Measurements from ENCODE around the gene LTBP1.

Gene LTBP1

GRCh38 chr2:33256162-33256755 lies 309.5 kb downstream of the LTBP1 start:
- no peak overlapping the region for H3K4me3 Mint-ChIP-seq
- H3K9me3 Mint-ChIP-seq: no peaks in the 10 kb centered on the region
- peaks cover 10% of the 10 kb centered on the region for H3K27me3 Mint-ChIP-seq (ENCODE audit: low read depth)
- DNase-seq (ENCODE audit: low spot score): no peak
- H3K27ac Mint-ChIP-seq: no peak overlapping the region
- no peaks in the 10 kb centered on the region for H3K36me3 Mint-ChIP-seq (ENCODE audit: low read depth)
- H3K4me1 Mint-ChIP-seq (ENCODE audit: low read depth): no peaks in the 10 kb centered on the region

GRCh38 chr2:33258387-33258786 lies 311.6 kb downstream of the LTBP1 start:
- Mint-ChIP-seq H3K36me3 (ENCODE audit: low read depth) (no peaks in the 10 kb centered on the region), H3K27me3 (ENCODE audit: low read depth) (peaks cover 15% of the 10 kb centered on the region), H3K4me1 (ENCODE audit: low read depth) (no peaks in the 10 kb centered on the region)

GRCh38 chr2:33262097-33262496 lies 315.3 kb downstream of the LTBP1 start:
- H3K9me3 Mint-ChIP-seq: no peaks in the 10 kb centered on the region
- H3K36me3 Mint-ChIP-seq (ENCODE audit: low read depth): no peaks in the 10 kb centered on the region
- no peaks in the 10 kb centered on the region for H3K4me1 Mint-ChIP-seq (ENCODE audit: low read depth)
- DNase-seq (ENCODE audit: low spot score): no peak
- peaks cover 15% of the 10 kb centered on the region for H3K27me3 Mint-ChIP-seq (ENCODE audit: low read depth)
- H3K27ac Mint-ChIP-seq: no peak overlapping the region
- H3K4me3 Mint-ChIP-seq: no peak overlapping the region

More at GRCh38 chr2:33258387-33258786, 311.6 kb downstream of the LTBP1 start:
- no peak for DNase-seq (ENCODE audit: low spot score)
- Mint-ChIP-seq H3K27ac (no peak overlapping the region), H3K9me3 (no peaks in the 10 kb centered on the region), H3K4me3 (no peak overlapping the region)

- Mint-ChIP-seq H3K36me3 (ENCODE audit: low read depth) (no peaks in the 10 kb centered on the region), H3K9me3 (no peaks in the 10 kb centered on the region), H3K4me1 (ENCODE audit: low read depth) (no peaks in the 10 kb centered on the region)
Measured at GRCh38 chr2:33264766-33265165, 318.0 kb downstream of the LTBP1 start.

GRCh38 chr2:33265584-33266338 lies 319.0 kb downstream of the LTBP1 start:
- Mint-ChIP-seq H3K27me3 (ENCODE audit: low read depth) (peaks cover 18% of the 10 kb centered on the region), H3K27ac (no peak overlapping the region), H3K9me3 (no peaks in the 10 kb centered on the region), H3K4me1 (ENCODE audit: low read depth) (no peaks in the 10 kb centered on the region), H3K36me3 (ENCODE audit: low read depth) (no peaks in the 10 kb centered on the region), H3K4me3 (no peak overlapping the region)
- DNase-seq (ENCODE audit: low spot score): no peak

More at GRCh38 chr2:33264766-33265165, 318.0 kb downstream of the LTBP1 start:
- Mint-ChIP-seq H3K27ac (no peak overlapping the region), H3K27me3 (ENCODE audit: low read depth) (peaks cover 16% of the 10 kb centered on the region), H3K4me3 (no peak overlapping the region)
- no peak for DNase-seq (ENCODE audit: low spot score)

GRCh38 chr2:33266467-33266866 lies 319.7 kb downstream of the LTBP1 start:
- Mint-ChIP-seq H3K27me3 (ENCODE audit: low read depth) (peaks cover 13% of the 10 kb centered on the region), H3K9me3 (no peaks in the 10 kb centered on the region), H3K36me3 (ENCODE audit: low read depth) (no peaks in the 10 kb centered on the region), H3K27ac (no peak overlapping the region), H3K4me1 (ENCODE audit: low read depth) (no peaks in the 10 kb centered on the region), H3K4me3 (no peak overlapping the region)
- no peak for DNase-seq (ENCODE audit: low spot score)

- DNase-seq (ENCODE audit: low spot score): no peak
- Mint-ChIP-seq H3K4me1 (ENCODE audit: low read depth) (peaks cover 3% of the 10 kb centered on the region), H3K27ac (no peak overlapping the region), H3K9me3 (no peaks in the 10 kb centered on the region), H3K36me3 (ENCODE audit: low read depth) (no peaks in the 10 kb centered on the region), H3K27me3 (ENCODE audit: low read depth) (peaks cover 11% of the 10 kb centered on the region), H3K4me3 (no peak overlapping the region)
Measured at GRCh38 chr2:33267043-33267442, 320.3 kb downstream of the LTBP1 start.

- H3K27ac Mint-ChIP-seq: no peak overlapping the region
- peaks cover 13% of the 10 kb centered on the region for H3K27me3 Mint-ChIP-seq (ENCODE audit: low read depth)
- no peaks in the 10 kb centered on the region for H3K9me3 Mint-ChIP-seq
Measured at GRCh38 chr2:33267756-33268155, 321.0 kb downstream of the LTBP1 start.

GRCh38 chr2:33268246-33268831 lies 321.6 kb downstream of the LTBP1 start:
- H3K27me3 Mint-ChIP-seq (ENCODE audit: low read depth): peaks cover 16% of the 10 kb centered on the region
- H3K36me3 Mint-ChIP-seq (ENCODE audit: low read depth): no peaks in the 10 kb centered on the region
- no peak overlapping the region for H3K4me3 Mint-ChIP-seq
- no peak overlapping the region for H3K27ac Mint-ChIP-seq
- DNase-seq (ENCODE audit: low spot score): no peak
- no peaks in the 10 kb centered on the region for H3K9me3 Mint-ChIP-seq
- peaks cover 8% of the 10 kb centered on the region for H3K4me1 Mint-ChIP-seq (ENCODE audit: low read depth)

More at GRCh38 chr2:33267756-33268155, 321.0 kb downstream of the LTBP1 start:
- Mint-ChIP-seq H3K4me3 (no peak overlapping the region), H3K4me1 (ENCODE audit: low read depth) (peaks cover 5% of the 10 kb centered on the region), H3K36me3 (ENCODE audit: low read depth) (no peaks in the 10 kb centered on the region)
- no peak for DNase-seq (ENCODE audit: low spot score)

- Mint-ChIP-seq H3K27ac (no peak overlapping the region), H3K4me1 (ENCODE audit: low read depth) (peaks cover 8% of the 10 kb centered on the region), H3K36me3 (ENCODE audit: low read depth) (no peaks in the 10 kb centered on the region), H3K4me3 (no peak overlapping the region), H3K9me3 (no peaks in the 10 kb centered on the region), H3K27me3 (ENCODE audit: low read depth) (peaks cover 31% of the 10 kb centered on the region)
- DNase-seq (ENCODE audit: low spot score): peak; percentile 23
Measured at GRCh38 chr2:33272001-33272400, 325.2 kb downstream of the LTBP1 start.

- H3K27ac Mint-ChIP-seq: no peak overlapping the region
- H3K36me3 Mint-ChIP-seq (ENCODE audit: low read depth): no peaks in the 10 kb centered on the region
- H3K9me3 Mint-ChIP-seq: no peaks in the 10 kb centered on the region
- peaks cover 37% of the 10 kb centered on the region for H3K27me3 Mint-ChIP-seq (ENCODE audit: low read depth)
- DNase-seq (ENCODE audit: low spot score): no peak
- peaks cover 8% of the 10 kb centered on the region for H3K4me1 Mint-ChIP-seq (ENCODE audit: low read depth)
- H3K4me3 Mint-ChIP-seq: no peak overlapping the region
Measured at GRCh38 chr2:33273479-33273878, 326.7 kb downstream of the LTBP1 start.

- Mint-ChIP-seq H3K27me3 (ENCODE audit: low read depth) (peaks cover 38% of the 10 kb centered on the region), H3K9me3 (no peaks in the 10 kb centered on the region), H3K4me3 (no peak overlapping the region), H3K27ac (no peak overlapping the region), H3K36me3 (ENCODE audit: low read depth) (no peaks in the 10 kb centered on the region), H3K4me1 (ENCODE audit: low read depth) (peaks cover 8% of the 10 kb centered on the region)
- no peak for DNase-seq (ENCODE audit: low spot score)
Measured at GRCh38 chr2:33274524-33274923, 327.8 kb downstream of the LTBP1 start.

GRCh38 chr2:33275689-33276444 lies 329.1 kb downstream of the LTBP1 start:
- no peaks in the 10 kb centered on the region for H3K36me3 Mint-ChIP-seq (ENCODE audit: low read depth)
- H3K4me3 Mint-ChIP-seq: no peak overlapping the region
- peaks cover 8% of the 10 kb centered on the region for H3K4me1 Mint-ChIP-seq (ENCODE audit: low read depth)
- H3K27ac Mint-ChIP-seq: no peak overlapping the region
- DNase-seq (ENCODE audit: low spot score): no peak
- H3K9me3 Mint-ChIP-seq: no peaks in the 10 kb centered on the region
- peaks cover 38% of the 10 kb centered on the region for H3K27me3 Mint-ChIP-seq (ENCODE audit: low read depth)

- peaks cover 38% of the 10 kb centered on the region for H3K27me3 Mint-ChIP-seq (ENCODE audit: low read depth)
- no peaks in the 10 kb centered on the region for H3K9me3 Mint-ChIP-seq
- H3K27ac Mint-ChIP-seq: no peak overlapping the region
- DNase-seq (ENCODE audit: low spot score): no peak
- no peaks in the 10 kb centered on the region for H3K36me3 Mint-ChIP-seq (ENCODE audit: low read depth)
- H3K4me1 Mint-ChIP-seq (ENCODE audit: low read depth): peaks cover 5% of the 10 kb centered on the region
- H3K4me3 Mint-ChIP-seq: no peak overlapping the region
Measured at GRCh38 chr2:33277002-33277426, 330.3 kb downstream of the LTBP1 start.
